MM.1S (cell line): ENCODE data around the gene CISH.
A peak's percentile ranks its signal among the peaks of the same experiment; 100 is the strongest.

ENCODE experiments used
- DNase-seq: peaks from one replicate; pipeline ENCODE4 v3.0.0-alpha.2; 2015
- H2AFZ ChIP-seq: fragments of 300-600 bp; sonication (generic); 2 replicates; pipeline ENCODE4 v1.6.0; 2016; ENCODE audit warnings: antibody characterized with exemption, low read length
- H3F3A ChIP-seq: fragments of 300-600 bp; sonication (generic); 2 replicates; pipeline ENCODE4 v1.6.1; 2016; ENCODE audit warnings: mild to moderate bottlenecking, antibody characterized with exemption, low read length, moderate library complexity, mixed read lengths; ENCODE audit not compliant: insufficient read depth
- H3K27ac ChIP-seq: fragments of 300-600 bp; sonication (generic); 2 replicates; pipeline ENCODE4 v1.5.1; 2016; ENCODE audit warnings: mild to moderate bottlenecking, low read length
- H3K27me3 ChIP-seq: fragments of 300-600 bp; sonication (generic); replicated peaks from 2 replicates; pipeline ENCODE4 v1.6.0; 2016; ENCODE audit warnings: low read length; ENCODE audit not compliant: insufficient read depth
- H3K36me3 ChIP-seq: fragments of 300-600 bp; sonication (generic); replicated peaks from 2 replicates; pipeline ENCODE4 v1.6.1; 2016; ENCODE audit warnings: mild to moderate bottlenecking, low read length, mixed read lengths; ENCODE audit not compliant: insufficient read depth
- H3K4me1 ChIP-seq: fragments of 300-600 bp; sonication (generic); 2 replicates; pipeline ENCODE4 v1.6.1; 2016; ENCODE audit warnings: low read length, mixed read lengths
- H3K4me2 ChIP-seq: fragments of 300-600 bp; sonication (generic); 2 replicates; pipeline ENCODE4 v1.6.0; 2016; ENCODE audit warnings: low read depth, low read length
- H3K4me3 ChIP-seq: fragments of 300-600 bp; sonication (generic); 2 replicates; pipeline ENCODE4 v1.5.1; 2016; ENCODE audit warnings: low read length, mixed read lengths
- H3K79me2 ChIP-seq: fragments of 300-600 bp; sonication (generic); 2 replicates; pipeline ENCODE4 v1.6.1; 2016; ENCODE audit warnings: mixed run types, low read length, mixed read lengths
- H3K9ac ChIP-seq: fragments of 300-600 bp; sonication (generic); 2 replicates; pipeline ENCODE4 v1.6.1; 2016; ENCODE audit warnings: low read length, mixed read lengths
- H3K9me2 ChIP-seq: fragments of 300-600 bp; sonication (generic); replicated peaks from 2 replicates; pipeline ENCODE4 v1.6.1; 2016; ENCODE audit warnings: mild to moderate bottlenecking, low read length, mixed read lengths; ENCODE audit not compliant: insufficient read depth
- H3K9me3 ChIP-seq: fragments of 300-600 bp; sonication (generic); replicated peaks from 2 replicates; pipeline ENCODE4 v1.6.1; 2016; ENCODE audit warnings: mild to moderate bottlenecking, low read length, mixed read lengths; ENCODE audit not compliant: insufficient read depth
- H4K20me1 ChIP-seq: fragments of 300-600 bp; sonication (generic); 2 replicates; pipeline ENCODE4 v1.6.1; 2016; ENCODE audit warnings: mild to moderate bottlenecking, low read length, moderate library complexity, mixed read lengths; ENCODE audit not compliant: insufficient read depth
- EZH2 ChIP-seq: fragments of 300-600 bp; sonication (generic); optimal IDR thresholded peaks from 2 replicates; pipeline ENCODE3; 2017; ENCODE audit warnings: low read depth, mild to moderate bottlenecking, antibody characterized with exemption, low read length, mixed read lengths
- EZH2phosphoT487 ChIP-seq: fragments of 300-600 bp; sonication (generic); IDR thresholded peaks from 2 replicates; pipeline ENCODE4 v1.6.1; 2018; ENCODE audit warnings: antibody characterized with exemption, low read length
- TF ChIP-seq, protein P1 (sequence below): fragments of 300-600 bp; sonication (generic); IDR thresholded peaks from 2 replicates; pipeline ENCODE4 v1.5.1; 2016; ENCODE audit warnings: antibody characterized with exemption, low read length, mixed read lengths

CISH gene

DNA sequence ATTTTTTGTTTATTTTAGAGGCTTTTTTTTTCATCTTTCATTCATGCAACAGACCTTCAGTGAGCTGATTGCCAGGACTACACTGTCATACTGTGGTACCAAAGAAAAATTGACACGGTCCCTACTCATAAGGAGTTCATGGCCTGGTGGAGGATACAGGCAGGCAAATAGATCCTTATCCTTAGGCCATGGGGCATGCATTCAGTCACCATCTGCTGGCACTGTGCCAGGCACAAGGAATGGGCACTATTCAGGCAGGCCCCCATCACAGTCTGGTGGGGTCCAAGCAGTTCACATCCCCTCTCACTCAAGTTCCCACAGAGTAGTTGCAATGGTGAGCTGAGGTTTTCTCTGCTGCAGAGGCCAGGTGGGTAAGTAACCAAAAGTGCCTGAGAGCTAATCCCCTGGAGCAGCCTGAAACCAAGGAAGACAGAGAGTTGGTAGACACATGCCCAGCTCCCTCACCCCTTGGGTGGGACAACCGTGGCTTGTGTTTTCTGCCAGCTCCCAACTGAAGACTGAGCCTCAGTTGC lies 17.3 kb downstream of the CISH start:
- Histone ChIP-seq H4K20me1 (no peaks in the 10 kb centered on the region), H3K9me3 (no peaks in the 10 kb centered on the region)
- no peak for TF ChIP-seq EZH2
- no peak for TF ChIP-seq EZH2phosphoT487
- TF ChIP-seq, protein P1, sequence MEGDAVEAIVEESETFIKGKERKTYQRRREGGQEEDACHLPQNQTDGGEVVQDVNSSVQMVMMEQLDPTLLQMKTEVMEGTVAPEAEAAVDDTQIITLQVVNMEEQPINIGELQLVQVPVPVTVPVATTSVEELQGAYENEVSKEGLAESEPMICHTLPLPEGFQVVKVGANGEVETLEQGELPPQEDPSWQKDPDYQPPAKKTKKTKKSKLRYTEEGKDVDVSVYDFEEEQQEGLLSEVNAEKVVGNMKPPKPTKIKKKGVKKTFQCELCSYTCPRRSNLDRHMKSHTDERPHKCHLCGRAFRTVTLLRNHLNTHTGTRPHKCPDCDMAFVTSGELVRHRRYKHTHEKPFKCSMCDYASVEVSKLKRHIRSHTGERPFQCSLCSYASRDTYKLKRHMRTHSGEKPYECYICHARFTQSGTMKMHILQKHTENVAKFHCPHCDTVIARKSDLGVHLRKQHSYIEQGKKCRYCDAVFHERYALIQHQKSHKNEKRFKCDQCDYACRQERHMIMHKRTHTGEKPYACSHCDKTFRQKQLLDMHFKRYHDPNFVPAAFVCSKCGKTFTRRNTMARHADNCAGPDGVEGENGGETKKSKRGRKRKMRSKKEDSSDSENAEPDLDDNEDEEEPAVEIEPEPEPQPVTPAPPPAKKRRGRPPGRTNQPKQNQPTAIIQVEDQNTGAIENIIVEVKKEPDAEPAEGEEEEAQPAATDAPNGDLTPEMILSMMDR = no peak

DNA sequence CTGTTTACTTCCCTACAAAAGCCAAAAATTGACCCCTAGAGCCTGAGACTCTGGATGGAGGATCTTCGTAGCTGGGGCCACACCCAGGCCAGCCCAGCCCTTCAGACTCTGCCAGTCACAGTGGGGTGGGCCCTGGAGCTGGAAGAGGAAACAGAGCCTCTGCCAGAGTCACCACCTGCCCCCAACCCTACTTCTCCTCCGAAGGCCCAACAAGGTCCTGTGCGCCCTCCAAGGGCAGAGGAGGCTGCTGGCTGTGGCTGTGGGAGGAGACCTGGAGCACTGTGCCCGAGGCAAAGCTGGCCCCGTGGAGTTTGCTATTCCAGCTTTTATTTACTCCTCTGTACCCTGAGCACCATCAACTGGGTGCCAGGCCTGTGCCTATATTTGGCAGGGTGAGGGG lies 19.0 kb downstream of the CISH start:
- Histone ChIP-seq H3K9ac (no peak overlapping the region), H3K4me1 (0 out of 2 replicates have a peak, but pooled peaks cover 8% of the 10 kb centered on the region), H4K20me1 (no peaks in the 10 kb centered on the region), H3K27ac (no peak overlapping the region), H3K79me2 (no peaks in the 10 kb centered on the region), H3K9me2 (no peaks in the 10 kb centered on the region), H3F3A (no peaks in the 10 kb centered on the region), H3K27me3 (no peaks in the 10 kb centered on the region), H2AFZ (no peak overlapping the region), H3K9me3 (no peaks in the 10 kb centered on the region), H3K4me3 (no peak overlapping the region), H3K36me3 (no peaks in the 10 kb centered on the region), H3K4me2 (no peak overlapping the region)
- TF ChIP-seq EZH2 = no peak
- TF ChIP-seq, protein P1 = no peak
- TF ChIP-seq EZH2phosphoT487 = no peak
- no peak for DNase-seq

More for the DNA sequence above, 17.3 kb downstream of the CISH start:
- Histone ChIP-seq H3K9me2 (no peaks in the 10 kb centered on the region), H3K9ac (no peak overlapping the region), H2AFZ (no peak overlapping the region), H3F3A (no peaks in the 10 kb centered on the region), H3K36me3 (no peaks in the 10 kb centered on the region), H3K27ac (no peak overlapping the region), H3K4me2 (no peak overlapping the region), H3K27me3 (no peaks in the 10 kb centered on the region), H3K79me2 (no peaks in the 10 kb centered on the region), H3K4me1 (0 out of 2 replicates have a peak, but pooled peaks cover 8% of the 10 kb centered on the region), H3K4me3 (no peak overlapping the region)
- no peak for DNase-seq

- DNase-seq = no peak
- Histone ChIP-seq H3K27ac (peak overlapping the region; percentile 38; the same call in 1 of the 2 replicates), H3F3A (no peaks in the 10 kb centered on the region), H3K4me1 (0 out of 2 replicates have a peak, but pooled peaks cover 8% of the 10 kb centered on the region), H4K20me1 (no peaks in the 10 kb centered on the region), H3K9me2 (no peaks in the 10 kb centered on the region), H3K9ac (no peak overlapping the region), H3K4me3 (no peak overlapping the region), H3K79me2 (no peaks in the 10 kb centered on the region), H3K36me3 (no peaks in the 10 kb centered on the region), H3K4me2 (no peak overlapping the region), H3K27me3 (no peaks in the 10 kb centered on the region), H2AFZ (no peak overlapping the region), H3K9me3 (no peaks in the 10 kb centered on the region)
- TF ChIP-seq EZH2phosphoT487 (no peak), EZH2 (no peak)
- TF ChIP-seq, protein P1 = no peak
Measured at GRCh38 chr3:50591196-50591741, 20.3 kb downstream of the CISH start.
